Measurements from ENCODE around the gene APBA2.

The APBA2 gene

DNA sequence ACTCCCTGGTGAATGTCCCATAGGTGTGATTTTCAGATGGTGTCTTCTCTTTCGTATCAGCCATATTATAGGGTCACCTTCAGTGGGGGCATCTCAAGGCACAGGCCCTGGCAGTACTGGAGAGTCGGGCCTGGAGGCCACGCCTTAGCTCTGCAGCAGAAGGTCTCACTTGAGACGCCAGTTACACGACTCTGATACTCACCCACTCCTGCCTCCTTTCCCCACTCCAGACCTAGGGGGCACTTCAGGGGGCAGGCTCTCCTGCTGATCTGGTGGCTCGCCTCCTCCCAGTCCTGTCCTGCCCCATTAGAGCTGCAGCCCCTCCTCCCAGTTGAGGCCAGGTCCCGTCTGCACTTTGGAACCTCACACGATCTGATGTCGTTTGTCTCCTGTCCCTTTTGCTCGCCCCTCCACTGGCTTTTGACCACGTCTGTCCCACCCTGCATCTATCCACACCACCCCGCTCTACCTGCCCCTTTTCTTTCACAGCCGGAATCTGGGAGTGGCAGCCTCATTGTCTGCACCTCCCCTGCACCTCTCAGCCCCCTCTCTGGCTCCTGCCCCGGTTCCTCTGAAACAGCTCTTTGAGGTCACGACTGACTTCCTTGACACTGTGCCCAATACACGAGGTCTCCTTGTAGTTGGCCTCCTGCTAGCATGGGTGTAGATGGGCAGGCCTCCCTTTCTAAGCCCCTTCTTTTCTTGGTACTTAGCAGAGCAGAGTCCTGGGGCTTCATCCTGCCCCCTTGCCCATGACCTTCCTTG lies 201.9 kb downstream of the APBA2 start:
- TF ChIP-seq, protein P1, sequence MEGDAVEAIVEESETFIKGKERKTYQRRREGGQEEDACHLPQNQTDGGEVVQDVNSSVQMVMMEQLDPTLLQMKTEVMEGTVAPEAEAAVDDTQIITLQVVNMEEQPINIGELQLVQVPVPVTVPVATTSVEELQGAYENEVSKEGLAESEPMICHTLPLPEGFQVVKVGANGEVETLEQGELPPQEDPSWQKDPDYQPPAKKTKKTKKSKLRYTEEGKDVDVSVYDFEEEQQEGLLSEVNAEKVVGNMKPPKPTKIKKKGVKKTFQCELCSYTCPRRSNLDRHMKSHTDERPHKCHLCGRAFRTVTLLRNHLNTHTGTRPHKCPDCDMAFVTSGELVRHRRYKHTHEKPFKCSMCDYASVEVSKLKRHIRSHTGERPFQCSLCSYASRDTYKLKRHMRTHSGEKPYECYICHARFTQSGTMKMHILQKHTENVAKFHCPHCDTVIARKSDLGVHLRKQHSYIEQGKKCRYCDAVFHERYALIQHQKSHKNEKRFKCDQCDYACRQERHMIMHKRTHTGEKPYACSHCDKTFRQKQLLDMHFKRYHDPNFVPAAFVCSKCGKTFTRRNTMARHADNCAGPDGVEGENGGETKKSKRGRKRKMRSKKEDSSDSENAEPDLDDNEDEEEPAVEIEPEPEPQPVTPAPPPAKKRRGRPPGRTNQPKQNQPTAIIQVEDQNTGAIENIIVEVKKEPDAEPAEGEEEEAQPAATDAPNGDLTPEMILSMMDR (IDR thresholded peaks at IDR 0.05; ENCODE audit: control extremely low read depth, extremely low read depth, low read depth, missing control alignments), result no peak
- DNase-seq (ENCODE audit: extremely low spot score), result no peak
- ChIA-PET CTCF (interaction anchor here (1.0 to 8.3 kb wide), 2 partner anchors 16 to 27 kb away, joined by 3 to 72 read pairs; no protein-coding TSS in a partner anchor), POLR2A (no interaction called here)

DNA sequence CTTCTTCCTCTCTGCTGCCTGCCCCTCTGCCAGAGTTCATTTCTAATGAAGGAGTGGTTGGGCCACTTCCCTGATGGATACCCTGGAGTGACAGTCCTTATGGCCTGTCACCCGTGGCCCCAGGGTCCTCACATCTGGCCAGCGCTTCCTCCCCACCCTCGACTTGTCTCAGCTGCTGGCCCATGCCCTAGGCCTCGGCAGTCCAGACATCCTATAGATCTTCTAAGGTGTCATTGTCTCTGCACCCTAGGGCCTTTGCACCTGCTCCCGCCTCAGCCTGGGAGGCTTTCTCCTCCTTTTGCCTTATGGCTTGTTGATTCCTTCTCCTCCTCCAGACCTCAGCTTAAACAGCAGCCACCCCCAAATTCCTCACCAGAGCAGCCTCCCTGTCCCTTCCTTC lies 202.9 kb downstream of the APBA2 start:
- TF ChIP-seq, protein P1 (IDR thresholded peaks at IDR 0.05; ENCODE audit: control extremely low read depth, extremely low read depth, low read depth, missing control alignments), result no peak
- DNase-seq (ENCODE audit: extremely low spot score), result no peak
- POLR2A ChIA-PET, result no interaction called here
- CTCF ChIA-PET, result interaction anchor here (1.5 to 8.3 kb wide), 2 partner anchors 15 to 51 kb away, joined by 4 to 72 read pairs; no protein-coding TSS in a partner anchor

DNA sequence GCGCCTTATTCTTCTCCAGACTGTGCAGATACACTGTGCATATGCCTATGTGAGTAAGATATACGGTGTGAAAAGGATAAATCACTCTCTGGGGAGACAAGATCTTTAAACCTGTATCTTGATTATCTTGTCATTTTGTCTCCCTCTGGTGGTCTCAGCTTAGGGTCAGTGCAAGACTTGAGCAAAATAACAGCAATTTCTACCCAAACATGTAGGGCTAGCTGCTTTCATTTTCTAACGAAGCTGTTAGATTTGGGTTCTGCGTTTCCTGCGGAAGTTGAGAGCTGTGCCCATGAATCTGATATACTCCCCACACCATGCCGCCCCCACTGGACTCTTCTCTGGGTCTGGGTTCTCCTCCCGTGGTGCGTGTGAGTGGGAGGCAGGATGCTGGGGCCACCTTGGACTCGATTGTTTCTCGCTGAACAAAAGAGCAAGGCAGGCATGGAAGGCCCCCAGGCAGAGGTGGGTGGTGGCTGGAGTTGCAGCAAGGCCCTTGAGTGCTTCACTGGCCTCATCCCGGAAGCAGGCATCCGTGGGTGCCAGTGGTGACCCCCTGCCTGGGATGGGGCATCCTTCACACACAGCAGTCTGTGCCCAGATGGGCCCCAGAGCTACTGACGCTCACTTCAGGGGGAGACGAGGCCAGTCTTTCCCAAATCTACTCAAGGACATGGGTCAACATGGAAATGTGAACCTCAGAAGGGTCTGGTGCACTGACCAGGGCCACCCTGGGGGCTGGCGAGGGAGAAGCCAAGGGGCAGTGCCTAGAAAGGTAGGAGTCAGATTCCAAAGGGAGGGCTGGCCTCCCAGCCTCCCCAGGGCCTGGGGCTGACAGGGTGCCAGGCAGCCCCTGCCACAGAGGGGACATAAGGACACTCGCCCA lies 204.2 kb downstream of the APBA2 start:
- DNase-seq (ENCODE audit: extremely low spot score), result no peak
- TF ChIP-seq, protein P1 (IDR thresholded peaks at IDR 0.05; ENCODE audit: control extremely low read depth, extremely low read depth, low read depth, missing control alignments), result no peak
- ChIA-PET CTCF (interaction anchor here (1.3 to 8.3 kb wide), 4 partner anchors 10 to 50 kb away, joined by 4 to 72 read pairs (median 17); no protein-coding TSS in a partner anchor), POLR2A (no interaction called here)

DNA sequence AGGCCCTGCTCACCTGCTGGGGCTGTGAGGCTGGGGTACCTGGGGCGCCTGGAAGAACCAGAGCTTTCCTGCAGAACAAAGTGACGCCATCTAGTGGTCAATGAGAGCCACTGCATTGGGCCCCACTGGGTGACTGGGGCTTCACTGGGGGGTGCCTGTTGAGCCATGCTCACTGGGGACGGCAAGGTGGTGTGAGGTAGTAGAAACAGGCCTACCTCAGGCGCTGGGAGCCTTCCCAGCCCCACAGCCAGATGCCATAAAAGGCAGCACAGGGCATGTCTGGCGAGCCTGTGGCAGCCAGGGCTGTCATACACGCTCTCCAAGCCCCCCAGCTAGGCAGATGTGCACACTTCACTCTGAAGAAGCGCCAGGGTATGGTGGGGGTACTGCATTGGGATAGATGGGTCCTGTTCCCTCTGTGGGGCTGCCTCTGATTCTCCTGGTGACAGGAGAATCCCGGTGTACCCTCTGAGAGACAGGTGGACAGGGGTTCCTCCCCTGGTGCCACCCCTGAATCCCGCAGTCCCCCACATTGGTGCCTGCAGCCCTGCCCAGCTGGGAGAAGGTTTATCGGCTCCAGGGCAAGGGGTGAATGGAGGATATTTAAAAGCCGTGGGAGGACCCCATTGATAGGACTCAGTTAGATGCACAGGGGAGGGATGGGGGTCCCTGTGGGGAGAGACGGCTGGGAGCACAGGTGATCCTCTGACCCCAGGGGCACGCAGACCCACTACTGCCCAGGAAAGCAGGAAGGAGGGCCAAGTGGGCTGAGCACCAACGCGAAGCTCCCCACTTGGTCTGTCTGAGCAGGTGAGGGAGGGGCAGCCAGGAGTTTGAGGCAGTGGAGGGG lies 205.1 kb downstream of the APBA2 start:
- TF ChIP-seq, protein P1 (IDR thresholded peaks at IDR 0.05; ENCODE audit: control extremely low read depth, extremely low read depth, low read depth, missing control alignments), result peak; percentile 61
- POLR2A ChIA-PET, result no interaction called here
- CTCF ChIA-PET, result interaction anchor here (1.3 to 8.3 kb wide), 3 partner anchors 9 to 13 kb away, joined by 10 to 72 read pairs (median 24); no protein-coding TSS in a partner anchor
- no peak for DNase-seq (ENCODE audit: extremely low spot score)

DNA sequence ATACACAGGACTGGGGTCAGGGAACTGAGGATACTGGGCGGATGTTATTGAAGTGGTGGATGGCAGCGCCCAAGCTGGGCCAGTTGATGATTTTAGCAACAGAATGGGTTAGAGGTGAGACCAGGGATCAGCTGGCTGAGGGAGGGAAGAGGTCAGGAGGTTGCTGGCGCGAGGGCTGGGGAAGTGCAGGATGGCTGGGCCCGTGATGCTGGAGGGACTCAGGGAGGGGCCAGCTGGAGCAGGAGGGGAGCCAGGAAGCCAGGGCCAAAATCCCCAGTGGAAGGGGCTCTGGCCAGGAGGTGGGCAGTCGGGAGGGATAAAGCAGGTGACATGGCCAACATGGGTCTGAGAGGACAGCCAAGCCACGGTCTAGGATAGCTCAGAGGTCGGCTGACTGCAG lies 205.9 kb downstream of the APBA2 start:
- no peak for DNase-seq (ENCODE audit: extremely low spot score)
- TF ChIP-seq, protein P1 (IDR thresholded peaks at IDR 0.05; ENCODE audit: control extremely low read depth, extremely low read depth, low read depth, missing control alignments), result no peak
- CTCF ChIA-PET, result interaction anchor here (8.3 kb wide), 1 partner anchor 12 kb away, joined by 72 read pairs; no protein-coding TSS in a partner anchor
- POLR2A ChIA-PET, result no interaction called here
